Neuronal stem cell (in vitro differentiated cells): ENCODE results near the gene ZNF525.
"Not testable (repeated sequence)": the region's sequence is repeated elsewhere in the genome, so short reads cannot be mapped to it uniquely, and the experiment has no call there.

Source experiments
- DNase-seq: peaks from one replicate; pipeline ENCODE4 v3.0.0-alpha.2; 2013; ENCODE audit warnings: low spot score
- H2AFZ ChIP-seq: one replicate; pipeline ENCODE4 v1.6.1; 2013; ENCODE audit warnings: mild to moderate bottlenecking, low read length, inconsistent platforms
- H2AK5ac ChIP-seq: 2 replicates; pipeline ENCODE4 v1.6.1; 2013; ENCODE audit warnings: low read depth, mild to moderate bottlenecking, inconsistent platforms, low read length, moderate library complexity, mixed read lengths
- H2BK120ac ChIP-seq: 2 replicates; pipeline ENCODE4 v1.6.1; 2013; ENCODE audit warnings: low read depth, mild to moderate bottlenecking, inconsistent platforms, low read length, moderate library complexity, mixed read lengths
- H2BK12ac ChIP-seq: one replicate; pipeline ENCODE4 v1.6.1; 2013; ENCODE audit warnings: low read length, inconsistent platforms
- H2BK15ac ChIP-seq: 2 replicates; pipeline ENCODE4 v1.6.1; 2013; ENCODE audit warnings: mild to moderate bottlenecking, low read length, inconsistent platforms, mixed read lengths
- H2BK5ac ChIP-seq: one replicate; pipeline ENCODE4 v1.6.1; 2013; ENCODE audit warnings: inconsistent platforms, mild to moderate bottlenecking, low read length, moderate library complexity
- H3K14ac ChIP-seq: one replicate; pipeline ENCODE4 v1.6.1; 2013; ENCODE audit warnings: low read length, inconsistent platforms
- H3K18ac ChIP-seq: 2 replicates; pipeline ENCODE4 v1.6.1; 2013; ENCODE audit warnings: low read length, inconsistent platforms
- H3K23ac ChIP-seq: 2 replicates; pipeline ENCODE4 v1.6.1; 2013; ENCODE audit warnings: low read depth, mild to moderate bottlenecking, mixed read lengths, low read length, inconsistent platforms; ENCODE audit not compliant: poor library complexity
- H3K27ac ChIP-seq: replicated peaks from 3 replicates; pipeline ENCODE4 v1.5.1; 2013; ENCODE audit warnings: low read length, inconsistent platforms
- H3K27me3 ChIP-seq, 3 experiments: 2 replicates each; pipeline ENCODE4 v1.6.1; 2013; ENCODE audit warnings: low read length in 3 of 3, mild to moderate bottlenecking in 2 of 3, inconsistent platforms in 1 of 3, low read depth in 1 of 3, mixed read lengths in 1 of 3, moderate library complexity in 1 of 3; ENCODE audit not compliant: control insufficient read depth in 3 of 3, insufficient read depth in 3 of 3
- H3K36me3 ChIP-seq, 2 donors: replicated peaks in 1 of 2; 2 replicates each; pipeline ENCODE4 v1.6.1; 2013; ENCODE audit warnings: low read length in 2 of 2; ENCODE audit not compliant: control insufficient read depth in 2 of 2, insufficient read depth in 2 of 2
- H3K4ac ChIP-seq: 2 replicates; pipeline ENCODE4 v1.6.1; 2013; ENCODE audit warnings: inconsistent platforms, mild to moderate bottlenecking, low read length, moderate library complexity
- H3K4me1 ChIP-seq, 2 donors: 1 replicate in 1 of 2; 2 replicates in 1 of 2; pipeline ENCODE4 v1.6.1; 2013; ENCODE audit warnings: low read length in 2 of 2, low read depth in 1 of 2; ENCODE audit not compliant: control insufficient read depth in 2 of 2, insufficient read depth in 1 of 2
- H3K4me2 ChIP-seq: one replicate; pipeline ENCODE4 v1.6.1; 2013; ENCODE audit warnings: mild to moderate bottlenecking, low read length, inconsistent platforms; ENCODE audit not compliant: insufficient read depth, poor library complexity, severe bottlenecking
- H3K4me3 ChIP-seq, 2 donors: 2 replicates each; pipeline ENCODE4 v1.5.1; 2013; ENCODE audit warnings: low read length in 2 of 2, mild to moderate bottlenecking in 2 of 2, inconsistent platforms in 1 of 2, moderate library complexity in 1 of 2
- H3K79me1 ChIP-seq: one replicate; pipeline ENCODE4 v1.6.1; 2013; ENCODE audit warnings: low read depth, mild to moderate bottlenecking, inconsistent platforms, low read length, moderate library complexity
- H3K9ac ChIP-seq: one replicate; pipeline ENCODE4 v1.6.1; 2013; ENCODE audit warnings: mild to moderate bottlenecking, low read depth, low read length, inconsistent platforms; ENCODE audit not compliant: poor library complexity
- H3K9me3 ChIP-seq, 2 donors: replicated peaks in 1 of 2; 2 replicates each; pipeline versions ENCODE3 to v1.6.1; 2013; ENCODE audit warnings: low read length in 2 of 2, mild to moderate bottlenecking in 2 of 2, inconsistent platforms in 1 of 2, low read depth in 1 of 2, mixed read lengths in 1 of 2, moderate library complexity in 1 of 2; ENCODE audit not compliant: control insufficient read depth in 2 of 2, insufficient read depth in 1 of 2
- H4K8ac ChIP-seq: one replicate; pipeline ENCODE4 v1.6.1; 2013; ENCODE audit warnings: low read depth, mild to moderate bottlenecking, inconsistent platforms, low read length, moderate library complexity
- H4K91ac ChIP-seq: one replicate; pipeline ENCODE4 v1.6.1; 2013; ENCODE audit warnings: low read length, low read depth, mild to moderate bottlenecking, inconsistent platforms; ENCODE audit not compliant: poor library complexity
- WGBS, 2 donors: extraction: QIAGEN DNeasy Blood & Tissue Kit; methylation state at CpG; one replicate each; pipeline ENCODE4 v1.1.7; 2013; ENCODE audit warnings: missing lambda C conversion rate in 2 of 2, mixed read lengths in 1 of 2; ENCODE audit not compliant: insufficient read length in 2 of 2, insufficient replicate concordance in 1 of 2; ENCODE audit errors: extremely low coverage in 2 of 2; 5-methylcytosine and 5-hydroxymethylcytosine counted together

Gene ZNF525

DNA sequence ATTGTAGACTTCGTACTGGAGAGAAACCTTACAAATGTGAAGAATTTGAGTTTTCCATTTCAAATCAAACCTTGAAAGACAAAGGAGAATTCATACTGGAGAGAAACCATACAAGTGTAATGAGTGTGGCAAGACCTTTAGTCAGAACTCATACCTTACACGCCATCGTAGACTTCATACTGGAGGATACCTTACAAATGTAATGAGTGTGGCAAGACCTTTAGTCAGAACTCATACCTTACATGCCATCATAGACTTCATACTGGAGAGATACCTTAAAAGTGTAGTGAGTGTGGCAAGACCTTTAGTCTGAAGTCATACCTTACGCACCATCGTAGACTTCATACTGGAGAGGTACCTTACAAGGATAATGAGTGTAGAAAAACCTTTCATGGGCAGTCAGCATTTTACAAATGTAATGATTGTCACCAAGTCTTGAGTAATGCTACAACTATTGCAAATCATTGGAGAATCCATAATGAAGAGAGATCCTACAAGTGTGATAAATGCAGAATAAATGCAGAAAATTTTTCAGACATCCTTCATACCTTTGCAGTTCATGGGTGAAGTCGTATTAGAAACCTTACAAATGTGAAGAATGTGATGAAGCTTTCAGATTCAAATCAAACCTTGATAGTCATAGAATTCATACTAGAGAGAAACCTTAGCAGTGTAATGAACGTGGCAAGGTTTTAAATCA lies 44.1 kb downstream of the ZNF525 start:
- H2BK120ac ChIP-seq = no peak overlapping the region
- H2AK5ac ChIP-seq = no peak overlapping the region
- no peak overlapping the region for H3K4me3 ChIP-seq
- no peak for DNase-seq
- no peaks in the 10 kb centered on the region for H3K79me1 ChIP-seq
- H3K4me1 ChIP-seq = no peaks in the 10 kb centered on the region
- no peak overlapping the region for H3K23ac ChIP-seq
- no peak overlapping the region for H3K4me2 ChIP-seq
- no peak overlapping the region for H3K18ac ChIP-seq
- H3K27ac ChIP-seq = no peak overlapping the region
- H3K36me3 ChIP-seq = peaks cover 21 to 56% of the 10 kb centered on the region in 2 donors
- H4K8ac ChIP-seq = no peak overlapping the region
- no peak overlapping the region for H2BK12ac ChIP-seq
- no peaks in the 10 kb centered on the region for H3K27me3 ChIP-seq
- H3K9ac ChIP-seq = no peak overlapping the region
- whole genome bisulfite sequencing, 2 donors = no CpG with 5 or more reads among the region's 7 CpGs
- H3K4ac ChIP-seq = no peak overlapping the region
- H2AFZ ChIP-seq = no peak overlapping the region
- no peak overlapping the region for H2BK15ac ChIP-seq
- no peak overlapping the region for H2BK5ac ChIP-seq
- no peak overlapping the region for H4K91ac ChIP-seq
- peaks cover 20 to 79% of the 10 kb centered on the region in 2 donors for H3K9me3 ChIP-seq
- H3K14ac ChIP-seq = no peak overlapping the region

DNA sequence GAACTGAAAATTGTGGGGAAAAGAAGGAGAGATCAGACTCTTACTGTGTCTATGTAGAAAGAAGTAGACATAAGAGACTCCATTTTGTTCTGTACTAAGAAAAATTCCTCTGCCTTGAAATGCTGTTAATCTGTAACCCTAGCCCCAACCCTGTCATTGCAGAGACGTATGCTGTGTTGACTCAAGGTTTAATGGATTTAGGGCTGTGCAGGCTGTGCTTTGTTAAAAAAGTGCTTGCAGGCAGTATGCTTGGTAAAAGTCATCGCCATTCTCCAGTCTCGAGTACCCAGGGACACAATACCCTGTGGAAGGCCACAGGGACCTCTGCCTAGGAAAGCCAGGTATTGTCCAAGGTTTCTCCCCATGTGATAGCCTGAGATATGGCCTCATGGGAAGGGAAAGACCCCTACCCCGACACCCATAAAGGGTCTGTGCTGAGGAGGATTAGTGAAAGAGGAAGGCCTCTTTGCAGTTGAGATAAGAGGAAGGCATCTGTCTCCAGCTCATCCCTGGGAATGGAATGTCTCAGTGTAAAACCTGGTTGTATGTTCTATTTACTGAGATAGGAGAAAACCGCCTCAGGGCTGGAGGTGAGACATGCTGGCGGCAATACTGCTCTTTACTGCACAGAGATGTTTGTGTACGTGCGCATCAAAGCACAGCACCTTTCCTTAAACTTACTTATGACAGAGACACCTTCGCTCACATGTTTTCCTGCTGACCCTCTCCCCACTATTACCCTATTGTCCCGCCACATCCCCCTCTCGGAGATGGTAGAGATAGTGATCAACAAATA lies 55.2 kb downstream of the ZNF525 start:
- H3K9ac ChIP-seq, H3K9me3 ChIP-seq, H3K18ac ChIP-seq, H3K4ac ChIP-seq, H2AFZ ChIP-seq, H2BK120ac ChIP-seq, H3K79me1 ChIP-seq, H2BK12ac ChIP-seq, H2AK5ac ChIP-seq, H2BK15ac ChIP-seq, H4K8ac ChIP-seq, H2BK5ac ChIP-seq, H3K27ac ChIP-seq, H3K4me3 ChIP-seq, H3K14ac ChIP-seq, H3K4me2 ChIP-seq, H3K4me1 ChIP-seq, H3K36me3 ChIP-seq, H3K27me3 ChIP-seq, H4K91ac ChIP-seq, DNase-seq, H3K23ac ChIP-seq: not testable (repeated sequence)
- no CpG with 5 or more reads among the region's 11 CpGs for WGBS, 2 donors

DNA sequence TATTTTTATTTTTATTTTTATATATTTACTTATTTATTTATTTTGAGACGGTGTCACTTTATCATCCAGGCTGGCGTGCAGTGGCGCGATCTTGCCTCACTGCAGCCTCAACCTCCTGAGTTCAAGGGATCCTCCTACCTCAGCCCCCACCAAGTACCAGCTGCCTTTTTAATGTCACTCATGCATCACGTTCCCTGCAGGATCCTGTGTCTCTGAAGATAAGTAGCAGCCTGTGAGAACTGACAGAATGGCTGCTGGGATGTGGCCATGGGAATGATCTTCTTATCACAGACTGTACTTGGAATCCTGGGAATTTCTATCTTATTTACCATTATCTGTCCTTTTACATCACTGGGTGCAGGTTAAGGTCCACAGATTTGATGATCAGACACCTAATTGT lies 57.0 kb downstream of the ZNF525 start:
- no peak overlapping the region for H3K4me2 ChIP-seq
- H3K27me3 ChIP-seq = no peaks in the 10 kb centered on the region
- no peaks in the 10 kb centered on the region for H3K4me1 ChIP-seq
- H2AK5ac ChIP-seq = no peak overlapping the region
- H2BK12ac ChIP-seq = no peak overlapping the region
- no peak overlapping the region for H3K27ac ChIP-seq
- no peak overlapping the region for H3K23ac ChIP-seq
- no peaks in the 10 kb centered on the region for H3K36me3 ChIP-seq
- no peak overlapping the region for H4K91ac ChIP-seq
- no peak overlapping the region for H2BK15ac ChIP-seq
- H3K4me3 ChIP-seq = no peak overlapping the region
- no peak overlapping the region for H4K8ac ChIP-seq
- no peak overlapping the region for H3K14ac ChIP-seq
- no CpG with 5 or more reads among the region's 5 CpGs for WGBS, 2 donors
- H2BK120ac ChIP-seq = no peak overlapping the region
- H2BK5ac ChIP-seq = no peak overlapping the region
- no peak overlapping the region for H2AFZ ChIP-seq
- no peaks in the 10 kb centered on the region for H3K79me1 ChIP-seq
- H3K9ac ChIP-seq = no peak overlapping the region
- H3K18ac ChIP-seq = no peak overlapping the region
- DNase-seq = no peak
- no peaks in the 10 kb centered on the region for H3K9me3 ChIP-seq
- H3K4ac ChIP-seq = no peak overlapping the region

DNA sequence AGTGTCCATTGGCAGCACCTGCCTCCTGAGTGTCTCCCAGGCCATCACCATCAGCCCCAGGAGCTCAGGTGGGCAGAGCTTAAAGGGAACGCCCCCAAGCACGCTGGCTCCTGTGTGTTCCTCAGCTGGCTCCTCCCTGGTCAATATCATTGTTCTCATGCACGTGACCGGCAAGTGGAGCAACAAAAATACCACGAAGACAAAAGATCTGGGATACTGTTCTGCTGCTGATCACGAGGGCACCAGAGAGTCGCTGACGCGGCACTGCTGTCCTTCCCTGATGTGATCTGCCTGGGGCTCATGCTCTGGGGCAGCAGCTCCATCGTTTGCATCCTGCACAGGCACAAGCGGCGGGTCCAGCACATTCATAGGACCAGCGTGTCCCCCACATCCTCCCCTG lies 57.6 kb downstream of the ZNF525 start:
- WGBS, 2 donors = no CpG with 5 or more reads among the region's 13 CpGs
- H3K27me3 ChIP-seq, H3K4ac ChIP-seq, H3K4me3 ChIP-seq, H4K91ac ChIP-seq, H3K36me3 ChIP-seq, H3K9ac ChIP-seq, H2BK15ac ChIP-seq, H2AFZ ChIP-seq, H3K9me3 ChIP-seq, H4K8ac ChIP-seq, H3K18ac ChIP-seq, H3K27ac ChIP-seq, H2BK5ac ChIP-seq, H2AK5ac ChIP-seq, H3K4me1 ChIP-seq, H2BK12ac ChIP-seq, H3K14ac ChIP-seq, H3K79me1 ChIP-seq, DNase-seq, H2BK120ac ChIP-seq, H3K23ac ChIP-seq, H3K4me2 ChIP-seq: not testable (repeated sequence)
